OCI-LY3 (cell line): ENCODE results near the gene EXOC3L1.

Source experiments
- H2AFZ ChIP-seq: fragments of 200-600, 300-600 bp; shearing (Covaris generic); 2 replicates; pipeline ENCODE4 v1.6.0; 2014; ENCODE audit warnings: antibody characterized with exemption, low read depth, low read length
- H3K27ac ChIP-seq: fragments of 200-600, 300-600 bp; sonication (generic); 2 replicates; pipeline ENCODE4 v1.5.1; 2014; ENCODE audit warnings: mild to moderate bottlenecking, low read length, moderate library complexity, mixed read lengths
- H3K27me3 ChIP-seq: fragments of 200-600, 300-600 bp; sonication (generic); 2 replicates; pipeline ENCODE4 v1.6.1; 2014; ENCODE audit warnings: low read depth, low read length, mixed read lengths
- H3K36me3 ChIP-seq: fragments of 200-600, 300-600 bp; sonication (generic); replicated peaks from 2 replicates; pipeline ENCODE3; 2014; ENCODE audit warnings: low read depth, low read length, mixed read lengths
- H3K4me1 ChIP-seq: fragments of 300-600, 200-600 bp; sonication (generic); 2 replicates; pipeline ENCODE4 v1.6.1; 2014; ENCODE audit warnings: low read length, mixed read lengths
- H3K4me2 ChIP-seq: fragments of 200-600, 300-600 bp; sonication (generic); 2 replicates; pipeline ENCODE4 v1.6.1; 2014; ENCODE audit warnings: low read length, mixed read lengths
- H3K4me3 ChIP-seq: fragments of 300-600, 200-600 bp; sonication (generic); 2 replicates; pipeline ENCODE4 v1.5.1; 2014; ENCODE audit warnings: antibody characterized with exemption, mild to moderate bottlenecking, low read length, moderate library complexity
- H3K79me2 ChIP-seq: fragments of 300-600, 200-600 bp; shearing (Covaris generic); 2 replicates; pipeline ENCODE4 v1.6.1; 2014; ENCODE audit warnings: mild to moderate bottlenecking, low read length, mixed read lengths
- H3K9ac ChIP-seq: fragments of 300-600, 200-600 bp; shearing (Covaris generic); 2 replicates; pipeline ENCODE4 v1.6.0; 2014; ENCODE audit warnings: mild to moderate bottlenecking, low read length, moderate library complexity
- H3K9me3 ChIP-seq: fragments of 200-600, 300-600 bp; shearing (Covaris generic); 2 replicates; pipeline ENCODE4 v1.6.1; 2014; ENCODE audit warnings: low read length, mixed read lengths; ENCODE audit not compliant: insufficient read depth
- H4K20me1 ChIP-seq: fragments of 200-600, 300-600 bp; sonication (generic); 2 replicates; pipeline ENCODE4 v1.6.1; 2016; ENCODE audit warnings: low read length, mixed read lengths; ENCODE audit not compliant: insufficient read depth
- CTCF ChIP-seq: fragments of 200-600, 300-600 bp; sonication (generic); IDR thresholded peaks from 2 replicates; pipeline ENCODE4 v1.5.1; 2014; ENCODE audit warnings: antibody characterized with exemption, low read length, low read depth
- EZH2phosphoT487 ChIP-seq: fragments of 200-600 bp; shearing (Covaris generic); IDR thresholded peaks from 2 replicates; pipeline ENCODE4 v1.6.1; 2018; ENCODE audit warnings: antibody characterized with exemption, mixed run types, low read depth

The EXOC3L1 gene

GRCh38 chr16:67182288-67182687 lies 7.6 kb downstream of the EXOC3L1 start:
- Histone ChIP-seq H2AFZ (no peak overlapping the region), H4K20me1 (no peaks in the 10 kb centered on the region; the same call in 1 of the 2 replicates), H3K36me3 (peaks cover 6% of the 10 kb centered on the region), H3K9ac (peak overlapping the region; percentile 74; the same call in 1 of the 2 replicates), H3K79me2 (peaks cover 13% of the 10 kb centered on the region), H3K27ac (no peak overlapping the region), H3K27me3 (no peaks in the 10 kb centered on the region), H3K4me2 (peak overlapping the region; percentile 66), H3K4me1 (peaks cover 19% of the 10 kb centered on the region; the same call in 1 of the 2 replicates), H3K4me3 (peak overlapping the region; percentile 86), H3K9me3 (no peaks in the 10 kb centered on the region)
- TF ChIP-seq EZH2phosphoT487, result no peak
- TF ChIP-seq CTCF, result no peak

- H3K27ac ChIP-seq, result no peak overlapping the region
- H3K36me3 ChIP-seq, result peaks cover 6% of the 10 kb centered on the region
- peaks cover 19% of the 10 kb centered on the region; the same call in 1 of the 2 replicates for H3K4me1 ChIP-seq
- H4K20me1 ChIP-seq, result no peaks in the 10 kb centered on the region; the same call in 1 of the 2 replicates
- peaks cover 13% of the 10 kb centered on the region for H3K79me2 ChIP-seq
- TF ChIP-seq EZH2phosphoT487, result no peak
- no peak for TF ChIP-seq CTCF
- H3K4me2 ChIP-seq, result no peak overlapping the region
- H3K4me3 ChIP-seq, result no peak overlapping the region
- no peaks in the 10 kb centered on the region for H3K9me3 ChIP-seq
- H2AFZ ChIP-seq, result no peak overlapping the region
- H3K27me3 ChIP-seq, result no peaks in the 10 kb centered on the region
- no peak overlapping the region for H3K9ac ChIP-seq
These were observed 8.6 kb downstream of the EXOC3L1 start for GRCh38 chr16:67181346-67181745.

GRCh38 chr16:67180166-67180565 lies 9.8 kb downstream of the EXOC3L1 start:
- H3K9ac ChIP-seq, result no peak overlapping the region
- H3K36me3 ChIP-seq, result peaks cover 11% of the 10 kb centered on the region
- TF ChIP-seq EZH2phosphoT487, result no peak
- TF ChIP-seq CTCF, result no peak
- peaks cover 13% of the 10 kb centered on the region for H3K79me2 ChIP-seq
- peaks cover 21% of the 10 kb centered on the region; the same call in 1 of the 2 replicates for H3K4me1 ChIP-seq
- H3K4me2 ChIP-seq, result no peak overlapping the region
- H3K27ac ChIP-seq, result no peak overlapping the region
- H3K9me3 ChIP-seq, result no peaks in the 10 kb centered on the region
- no peaks in the 10 kb centered on the region; the same call in 1 of the 2 replicates for H4K20me1 ChIP-seq
- no peaks in the 10 kb centered on the region for H3K27me3 ChIP-seq
- no peak overlapping the region for H3K4me3 ChIP-seq
- H2AFZ ChIP-seq, result no peak overlapping the region

GRCh38 chr16:67179421-67180080 lies 10.4 kb downstream of the EXOC3L1 start:
- TF ChIP-seq EZH2phosphoT487 (no peak), CTCF (peak; percentile 46)
- no peaks in the 10 kb centered on the region; the same call in 1 of the 2 replicates for H4K20me1 ChIP-seq
- peaks cover 16% of the 10 kb centered on the region for H3K36me3 ChIP-seq
- no peaks in the 10 kb centered on the region for H3K27me3 ChIP-seq
- H3K4me1 ChIP-seq, result peaks cover 20% of the 10 kb centered on the region; the same call in 1 of the 2 replicates
- H3K4me2 ChIP-seq, result no peak overlapping the region
- H3K79me2 ChIP-seq, result peaks cover 13% of the 10 kb centered on the region
- no peak overlapping the region for H3K4me3 ChIP-seq
- H3K9ac ChIP-seq, result no peak overlapping the region
- H3K9me3 ChIP-seq, result no peaks in the 10 kb centered on the region
- no peak overlapping the region for H3K27ac ChIP-seq
- no peak overlapping the region for H2AFZ ChIP-seq
